A549 (cell line): ENCODE data around the gene BEST4. TPM values are rescaled to one million over a fixed set of nuclear protein-coding genes. Genes with fewer than 3 reads are reported as not detected.

ENCODE experiments used
- ATAC-seq, 2 experiments: fragments of 200-7000 bp in 1 of 2; fragments of >200 bp in 1 of 2; cut with Nextera tagmentation in 1 of 2; cut with Tn5 transposase in 1 of 2; 3 replicates each; pipeline versions ENCODE4 v1.8.0 to v1.9.1; 2018 to 2020; ENCODE audit warnings: mild to moderate bottlenecking in 1 of 2, moderate library complexity in 1 of 2
- CTCF ChIA-PET: fragments of 300-600 bp; sonication (Branson Sonifier 250); formaldehyde crosslinking; extraction: SDS; loops from one replicate; lab custom pipeline; 2021; ENCODE audit warnings: antibody characterized with exemption, inconsistent platforms; lab: Yijun Ruan, JAX
- POLR2A ChIA-PET: fragments of 350-600 bp; formaldehyde crosslinking; extraction: SDS; loops from one replicate; lab custom pipeline; 2021; ENCODE audit warnings: antibody characterized with exemption, inconsistent platforms; lab: Yijun Ruan, JAX
- DNase-seq, 2 experiments: peaks; one replicate each; pipeline versions ENCODE4 v3.0.0 to v3.0.0-alpha.2; 2011 to 2016; ENCODE audit warnings: low read depth in 1 of 2, low spot score in 1 of 2
- FAIRE-seq: peaks from 2 replicates; lab custom pipeline; 2011; peaks lifted over from hg19 to GRCh38; lab: Jason Lieb, UNC
- H3K27ac ChIP-seq, 2 experiments: fragments of >200 bp; sonication (Bioruptor Twin); formaldehyde crosslinking; 3 replicates each; pipeline ENCODE4 v1.5.1; 2016 to 2017
- H3K4me1 ChIP-seq: fragments of >200 bp; sonication (Bioruptor Twin); formaldehyde crosslinking; 3 replicates; pipeline ENCODE4 v1.6.1; 2016
- H3K4me2 ChIP-seq: fragments of >200 bp; sonication (Bioruptor Twin); formaldehyde crosslinking; 3 replicates; pipeline ENCODE4 v1.6.1; 2016
- H3K4me3 ChIP-seq: fragments of >200 bp; sonication (Bioruptor Twin); formaldehyde crosslinking; 3 replicates; pipeline ENCODE4 v1.5.1; 2016
- H3K9me3 ChIP-seq: fragments of >200 bp; sonication (Bioruptor Twin); formaldehyde crosslinking; 3 replicates; pipeline ENCODE4 v1.6.1; 2016
- BHLHE40 ChIP-seq: IDR thresholded peaks from 2 replicates; pipeline ENCODE4 v1.6.1; 2012; ENCODE audit warnings: low read depth, low read length, inconsistent platforms
- EP300 ChIP-seq, 2 experiments: fragments of >200 bp; sonication (Bioruptor Twin); formaldehyde crosslinking; IDR thresholded peaks; 2 replicates in 1 of 2; 3 replicates in 1 of 2; pipeline ENCODE4 v1.6.1; 2016 to 2017
- ESRRA ChIP-seq: fragments of 150-350 bp; IDR thresholded peaks from 2 replicates; pipeline ENCODE4 v1.6.1; 2014; ENCODE audit warnings: mild to moderate bottlenecking, low read length, borderline replicate concordance
- HDAC2 ChIP-seq: fragments of 200-600 bp; sonication (generic); IDR thresholded peaks from 2 replicates; pipeline ENCODE4 v1.6.1; 2016
- HOXA7 ChIP-seq: fragments of 250-450 bp; sonication (Bioruptor Pico); IDR thresholded peaks from 2 replicates; pipeline ENCODE4 v1.5.0; 2020; ENCODE audit warnings: mild to moderate bottlenecking, moderate library complexity
- JUN ChIP-seq, 2 experiments: fragments of >200 bp; sonication (Bioruptor Twin); formaldehyde crosslinking; IDR thresholded peaks; 2 replicates in 1 of 2; 3 replicates in 1 of 2; pipeline ENCODE4 v1.6.1; 2016 to 2017
- KDM1A ChIP-seq: fragments of 200-600 bp; sonication (generic); IDR thresholded peaks from 2 replicates; pipeline ENCODE4 v1.6.1; 2016; ENCODE audit warnings: low read depth, mild to moderate bottlenecking
- RARB ChIP-seq: fragments of 250-450 bp; sonication (Bioruptor Pico); IDR thresholded peaks from 2 replicates; pipeline ENCODE4 v1.8.0; 2021; ENCODE audit warnings: mild to moderate bottlenecking, moderate library complexity
- RNF2 ChIP-seq: fragments of 200-600 bp; sonication (generic); IDR thresholded peaks from 2 replicates; pipeline ENCODE4 v1.6.1; 2016; ENCODE audit warnings: low read depth, mild to moderate bottlenecking, antibody characterized with exemption, moderate library complexity, borderline replicate concordance
- SMC3 ChIP-seq: fragments of >200 bp; sonication (Bioruptor Twin); formaldehyde crosslinking; IDR thresholded peaks from 3 replicates; pipeline ENCODE4 v1.6.1; 2018; ENCODE audit warnings: inconsistent platforms
- TFCP2L1 ChIP-seq: fragments of 250-450 bp; sonication (Bioruptor Pico); IDR thresholded peaks from 2 replicates; pipeline ENCODE4 v1.5.0; 2021; ENCODE audit warnings: mild to moderate bottlenecking
- TP53 ChIP-seq: fragments of 250-450 bp; sonication (Bioruptor Pico); IDR thresholded peaks from 2 replicates; pipeline ENCODE4 v1.5.0; 2021; ENCODE audit warnings: mild to moderate bottlenecking, moderate library complexity
- ZC3H11A ChIP-seq: fragments of 450-650 bp; IDR thresholded peaks from 2 replicates; pipeline ENCODE4 v1.6.1; 2014; ENCODE audit warnings: antibody characterized with exemption, mild to moderate bottlenecking
- ZFP36 ChIP-seq: fragments of 450-650 bp; IDR thresholded peaks from 2 replicates; pipeline ENCODE4 v1.6.1; 2014; ENCODE audit warnings: borderline replicate concordance; ENCODE audit not compliant: partially characterized antibody
- ZNF302 ChIP-seq: fragments of 250-450 bp; sonication (Bioruptor Pico); IDR thresholded peaks from 2 replicates; pipeline ENCODE4 v1.9.0; 2021; ENCODE audit warnings: inconsistent platforms, mild to moderate bottlenecking, moderate library complexity
- WGBS: methylation state at CpG from one replicate; pipeline ENCODE4 v1.1.6; 2017; ENCODE audit errors: missing lambda C conversion rate; 5-methylcytosine and 5-hydroxymethylcytosine counted together
- polyA plus RNA-seq, 4 experiments: library from polyadenylated mRNA; depleted of rRNA in 3 of 4; stranded (reverse); fragments of >200 nt; fragmentation: RNase III in 1 of 4; extraction: RNeasy Plus Mini Kit Qiagen cat#74134 plus additional on column Dnase treatment in 1 of 4; gene quantifications; 2 replicates in 3 of 4; 3 replicates in 1 of 4; pipeline ENCODE4 v1.2.3, GENCODE V29; 2011 to 2017
- TF ChIP-seq, protein P1 (sequence below): fragments of 200-600 bp; sonication (generic); IDR thresholded peaks from 2 replicates; pipeline ENCODE4 v1.6.1; 2016; ENCODE audit warnings: antibody characterized with exemption, mild to moderate bottlenecking, moderate library complexity
- TF ChIP-seq, protein P2 (sequence below): fragments of >200 bp; sonication (Bioruptor Twin); formaldehyde crosslinking; IDR thresholded peaks from 3 replicates; pipeline ENCODE4 v1.5.1; 2016
- TF ChIP-seq, protein P3 (sequence below): fragments of 450-650 bp; IDR thresholded peaks from 2 replicates; pipeline ENCODE4 v1.6.1; 2014; ENCODE audit warnings: antibody characterized with exemption
- TF ChIP-seq, protein P4 (sequence below): fragments of 150-350 bp; IDR thresholded peaks from 2 replicates; pipeline ENCODE4 v1.6.1; 2014; ENCODE audit warnings: low read depth, mild to moderate bottlenecking, low read length
- TF ChIP-seq, protein P5 (sequence below): fragments of 250-450 bp; sonication (Bioruptor Pico); IDR thresholded peaks from 2 replicates; pipeline ENCODE4 v1.5.0; 2020; ENCODE audit warnings: low read depth, mild to moderate bottlenecking, moderate library complexity

Gene BEST4
- polyA plus RNA-seq, 2 of the 4 experiments (the other 2 are of a cell fraction), result 0.08 to 0.09 TPM

DNA sequence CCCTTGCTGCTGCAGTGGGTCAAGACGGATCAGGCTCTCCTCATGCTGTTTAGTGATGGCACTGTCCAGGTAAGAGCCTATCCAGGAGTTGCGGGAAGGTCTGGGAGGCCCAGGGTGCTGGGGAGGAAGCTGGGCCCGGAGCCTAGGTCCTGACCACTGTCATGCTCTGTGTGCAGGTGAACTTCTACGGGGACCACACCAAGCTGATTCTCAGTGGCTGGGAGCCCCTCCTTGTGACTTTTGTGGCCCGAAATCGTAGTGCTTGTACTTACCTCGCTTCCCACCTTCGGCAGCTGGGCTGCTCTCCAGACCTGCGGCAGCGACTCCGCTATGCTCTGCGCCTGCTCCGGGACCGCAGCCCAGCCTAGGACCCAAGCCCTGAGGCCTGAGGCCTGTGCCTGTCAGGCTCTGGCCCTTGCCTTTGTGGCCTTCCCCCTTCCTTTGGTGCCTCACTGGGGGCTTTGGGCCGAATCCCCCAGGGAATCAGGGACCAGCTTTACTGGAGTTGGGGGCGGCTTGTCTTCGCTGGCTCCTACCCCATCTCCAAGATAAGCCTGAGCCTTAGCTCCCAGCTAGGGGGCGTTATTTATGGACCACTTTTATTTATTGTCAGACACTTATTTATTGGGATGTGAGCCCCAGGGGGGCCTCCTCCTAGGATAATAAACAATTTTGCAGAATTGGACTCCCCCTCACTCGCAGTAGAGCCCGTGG is 17.5 kb upstream of the BEST4 start:
- ChIA-PET CTCF (interaction anchor here (0.5 to 3.9 kb wide), 4 partner anchors 9 to 77 kb away, joined by 3 to 9 read pairs (median 5); partner anchors contain the start of gene BEST4), POLR2A (interaction anchor here (1.0 kb wide), 1 partner anchor 14 kb away, joined by 3 read pairs; no protein-coding TSS in a partner anchor)
- ATAC-seq (no peak), FAIRE-seq (no peak), DNase-seq (no peak)
- Histone ChIP-seq H3K4me2 (no peak overlapping the region; the same call in 2 of the 3 replicates), H3K9me3 (no peaks in the 10 kb centered on the region), H3K4me1 (peaks cover 73% of the 10 kb centered on the region), H3K27ac (peak overlapping the region; percentile 98 to 99; a peak in 5 of 6 replicates), H3K4me3 (no peak overlapping the region)
- no peak for TF ChIP-seq ZC3H11A
- TF ChIP-seq BHLHE40, result no peak
- TF ChIP-seq JUN (IDR thresholded peaks at IDR 0.05), result no peak
- no peak for TF ChIP-seq HOXA7
- TF ChIP-seq TP53 (CRISPR knock-in tag), result no peak
- no peak for TF ChIP-seq EP300 (IDR thresholded peaks at IDR 0.05)
- TF ChIP-seq SMC3, result no peak
- 88% methylated on average over 12 of the region's 20 CpGs for WGBS

DNA sequence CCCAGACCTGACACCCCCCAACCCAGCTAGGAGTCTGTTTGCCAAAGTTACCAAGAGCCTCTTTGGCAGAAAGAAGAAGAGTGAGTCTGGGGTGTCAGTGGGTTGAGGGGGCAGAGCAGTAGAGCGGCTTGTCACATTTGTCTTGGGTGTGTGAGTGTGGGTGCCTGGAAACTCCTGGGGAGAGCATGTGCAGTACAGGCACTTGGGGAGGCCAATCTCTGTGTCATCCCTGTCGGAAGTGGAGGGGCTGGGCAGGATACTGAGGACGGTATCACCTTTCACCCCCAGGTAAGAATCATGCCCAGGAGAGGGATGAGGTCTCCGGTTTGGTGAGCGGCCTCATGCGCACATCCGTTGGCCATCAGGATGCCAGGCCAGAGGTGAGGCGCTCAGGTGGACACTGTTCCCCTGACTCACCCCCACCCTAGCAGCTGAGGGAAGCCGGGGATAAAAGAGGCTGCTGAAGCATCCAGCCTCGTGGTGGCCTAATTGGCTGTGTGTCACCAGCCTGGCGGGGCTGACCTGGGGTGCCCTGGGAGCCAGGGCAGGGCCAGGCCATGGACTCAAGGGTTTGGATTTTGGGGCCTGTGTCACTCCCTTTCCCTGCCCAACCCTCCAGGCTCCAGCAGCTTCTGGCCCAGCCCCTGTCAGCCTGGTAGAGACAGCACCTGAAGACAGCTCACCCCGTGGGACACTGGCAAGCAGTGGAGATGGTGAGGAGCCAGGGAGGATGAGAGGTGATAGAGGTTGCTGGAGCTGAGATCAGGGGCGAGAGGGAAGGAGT is 15.5 kb upstream of the BEST4 start:
- H3K27ac ChIP-seq, result peak overlapping the region in 1 of 2 experiments; percentile 91; a peak in 3 of 6 replicates
- H3K9me3 ChIP-seq, result no peaks in the 10 kb centered on the region
- FAIRE-seq, result no peak
- peak overlapping the region; percentile 96; the same call in 2 of the 3 replicates for H3K4me2 ChIP-seq
- DNase-seq, result no peak
- CTCF ChIA-PET, result interaction anchor here (0.6 to 3.9 kb wide), 3 partner anchors 10 to 16 kb away, joined by 3 to 9 read pairs (median 4); partner anchors contain the start of gene BEST4
- POLR2A ChIA-PET, result no interaction called here
- WGBS, result 94% methylated on average over 9 of the region's 13 CpGs
- H3K4me1 ChIP-seq, result peaks cover 64% of the 10 kb centered on the region
- TF ChIP-seq, protein P1, sequence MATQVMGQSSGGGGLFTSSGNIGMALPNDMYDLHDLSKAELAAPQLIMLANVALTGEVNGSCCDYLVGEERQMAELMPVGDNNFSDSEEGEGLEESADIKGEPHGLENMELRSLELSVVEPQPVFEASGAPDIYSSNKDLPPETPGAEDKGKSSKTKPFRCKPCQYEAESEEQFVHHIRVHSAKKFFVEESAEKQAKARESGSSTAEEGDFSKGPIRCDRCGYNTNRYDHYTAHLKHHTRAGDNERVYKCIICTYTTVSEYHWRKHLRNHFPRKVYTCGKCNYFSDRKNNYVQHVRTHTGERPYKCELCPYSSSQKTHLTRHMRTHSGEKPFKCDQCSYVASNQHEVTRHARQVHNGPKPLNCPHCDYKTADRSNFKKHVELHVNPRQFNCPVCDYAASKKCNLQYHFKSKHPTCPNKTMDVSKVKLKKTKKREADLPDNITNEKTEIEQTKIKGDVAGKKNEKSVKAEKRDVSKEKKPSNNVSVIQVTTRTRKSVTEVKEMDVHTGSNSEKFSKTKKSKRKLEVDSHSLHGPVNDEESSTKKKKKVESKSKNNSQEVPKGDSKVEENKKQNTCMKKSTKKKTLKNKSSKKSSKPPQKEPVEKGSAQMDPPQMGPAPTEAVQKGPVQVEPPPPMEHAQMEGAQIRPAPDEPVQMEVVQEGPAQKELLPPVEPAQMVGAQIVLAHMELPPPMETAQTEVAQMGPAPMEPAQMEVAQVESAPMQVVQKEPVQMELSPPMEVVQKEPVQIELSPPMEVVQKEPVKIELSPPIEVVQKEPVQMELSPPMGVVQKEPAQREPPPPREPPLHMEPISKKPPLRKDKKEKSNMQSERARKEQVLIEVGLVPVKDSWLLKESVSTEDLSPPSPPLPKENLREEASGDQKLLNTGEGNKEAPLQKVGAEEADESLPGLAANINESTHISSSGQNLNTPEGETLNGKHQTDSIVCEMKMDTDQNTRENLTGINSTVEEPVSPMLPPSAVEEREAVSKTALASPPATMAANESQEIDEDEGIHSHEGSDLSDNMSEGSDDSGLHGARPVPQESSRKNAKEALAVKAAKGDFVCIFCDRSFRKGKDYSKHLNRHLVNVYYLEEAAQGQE, result no peak
- TF ChIP-seq TP53 (CRISPR knock-in tag), result no peak
- no peak for TF ChIP-seq HDAC2
- no peak for TF ChIP-seq RARB (CRISPR knock-in tag)
- TF ChIP-seq ESRRA, result no peak
- TF ChIP-seq, protein P2, sequence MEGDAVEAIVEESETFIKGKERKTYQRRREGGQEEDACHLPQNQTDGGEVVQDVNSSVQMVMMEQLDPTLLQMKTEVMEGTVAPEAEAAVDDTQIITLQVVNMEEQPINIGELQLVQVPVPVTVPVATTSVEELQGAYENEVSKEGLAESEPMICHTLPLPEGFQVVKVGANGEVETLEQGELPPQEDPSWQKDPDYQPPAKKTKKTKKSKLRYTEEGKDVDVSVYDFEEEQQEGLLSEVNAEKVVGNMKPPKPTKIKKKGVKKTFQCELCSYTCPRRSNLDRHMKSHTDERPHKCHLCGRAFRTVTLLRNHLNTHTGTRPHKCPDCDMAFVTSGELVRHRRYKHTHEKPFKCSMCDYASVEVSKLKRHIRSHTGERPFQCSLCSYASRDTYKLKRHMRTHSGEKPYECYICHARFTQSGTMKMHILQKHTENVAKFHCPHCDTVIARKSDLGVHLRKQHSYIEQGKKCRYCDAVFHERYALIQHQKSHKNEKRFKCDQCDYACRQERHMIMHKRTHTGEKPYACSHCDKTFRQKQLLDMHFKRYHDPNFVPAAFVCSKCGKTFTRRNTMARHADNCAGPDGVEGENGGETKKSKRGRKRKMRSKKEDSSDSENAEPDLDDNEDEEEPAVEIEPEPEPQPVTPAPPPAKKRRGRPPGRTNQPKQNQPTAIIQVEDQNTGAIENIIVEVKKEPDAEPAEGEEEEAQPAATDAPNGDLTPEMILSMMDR, result no peak
- TF ChIP-seq ZNF302 (CRISPR knock-in tag), result no peak
- no peak for TF ChIP-seq RNF2
- no peak for TF ChIP-seq BHLHE40
- TF ChIP-seq KDM1A, result no peak
- TF ChIP-seq, protein P3, sequence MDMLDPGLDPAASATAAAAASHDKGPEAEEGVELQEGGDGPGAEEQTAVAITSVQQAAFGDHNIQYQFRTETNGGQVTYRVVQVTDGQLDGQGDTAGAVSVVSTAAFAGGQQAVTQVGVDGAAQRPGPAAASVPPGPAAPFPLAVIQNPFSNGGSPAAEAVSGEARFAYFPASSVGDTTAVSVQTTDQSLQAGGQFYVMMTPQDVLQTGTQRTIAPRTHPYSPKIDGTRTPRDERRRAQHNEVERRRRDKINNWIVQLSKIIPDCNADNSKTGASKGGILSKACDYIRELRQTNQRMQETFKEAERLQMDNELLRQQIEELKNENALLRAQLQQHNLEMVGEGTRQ, result no peak
- TF ChIP-seq, protein P4, sequence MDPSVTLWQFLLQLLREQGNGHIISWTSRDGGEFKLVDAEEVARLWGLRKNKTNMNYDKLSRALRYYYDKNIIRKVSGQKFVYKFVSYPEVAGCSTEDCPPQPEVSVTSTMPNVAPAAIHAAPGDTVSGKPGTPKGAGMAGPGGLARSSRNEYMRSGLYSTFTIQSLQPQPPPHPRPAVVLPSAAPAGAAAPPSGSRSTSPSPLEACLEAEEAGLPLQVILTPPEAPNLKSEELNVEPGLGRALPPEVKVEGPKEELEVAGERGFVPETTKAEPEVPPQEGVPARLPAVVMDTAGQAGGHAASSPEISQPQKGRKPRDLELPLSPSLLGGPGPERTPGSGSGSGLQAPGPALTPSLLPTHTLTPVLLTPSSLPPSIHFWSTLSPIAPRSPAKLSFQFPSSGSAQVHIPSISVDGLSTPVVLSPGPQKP, result no peak
- TF ChIP-seq, protein P5, sequence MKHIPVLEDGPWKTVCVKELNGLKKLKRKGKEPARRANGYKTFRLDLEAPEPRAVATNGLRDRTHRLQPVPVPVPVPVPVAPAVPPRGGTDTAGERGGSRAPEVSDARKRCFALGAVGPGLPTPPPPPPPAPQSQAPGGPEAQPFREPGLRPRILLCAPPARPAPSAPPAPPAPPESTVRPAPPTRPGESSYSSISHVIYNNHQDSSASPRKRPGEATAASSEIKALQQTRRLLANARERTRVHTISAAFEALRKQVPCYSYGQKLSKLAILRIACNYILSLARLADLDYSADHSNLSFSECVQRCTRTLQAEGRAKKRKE (CRISPR knock-in tag), result no peak
- TF ChIP-seq TFCP2L1 (CRISPR knock-in tag), result no peak
- no peak for TF ChIP-seq ZFP36
- H3K4me3 ChIP-seq, result no peak overlapping the region
- ATAC-seq, result no peak
